Thyroid gland (tissue), 4 donors: ENCODE data around the gene KMT2B. TPM values are rescaled to one million over a fixed set of nuclear protein-coding genes. Genes with fewer than 3 reads are reported as not detected.

Experiments used
- DNase-seq, 2 donors: peaks; one replicate each; pipeline ENCODE4 v3.0.0-alpha.2; 2019
- H3K27ac ChIP-seq, 3 donors: fragments of 200-600 bp; sonication (generic); 1 replicate in 2 of 3; 2 replicates in 1 of 3; pipeline ENCODE4 v1.5.1; 2016 to 2019; ENCODE audit warnings: mild to moderate bottlenecking in 1 of 3, moderate library complexity in 1 of 3
- H3K27me3 ChIP-seq: fragments of 200-600 bp; sonication (generic); one replicate; pipeline ENCODE4 v1.5.1; 2019
- H3K36me3 ChIP-seq, 2 donors: fragments of 200-600 bp; sonication (generic); one replicate each; pipeline ENCODE4 v1.5.1; 2016 to 2019
- H3K4me1 ChIP-seq, 2 donors: fragments of 200-600 bp; sonication (generic); one replicate each; pipeline ENCODE4 v1.5.1; 2017 to 2019
- H3K4me3 ChIP-seq, 3 donors: fragments of 200-600 bp; sonication (generic); replicated peaks in 1 of 3; 1 replicate in 2 of 3; 2 replicates in 1 of 3; pipeline ENCODE4 v1.5.1; 2016; ENCODE audit warnings: mild to moderate bottlenecking in 1 of 3
- H3K9me3 ChIP-seq: fragments of 200-600 bp; sonication (generic); one replicate; pipeline ENCODE4 v1.5.1; 2017
- CTCF ChIP-seq, 6 experiments: fragments of 200-600 bp in 3 of 6; fragments of 450-650 bp in 3 of 6; sonication (generic) in 3 of 6; IDR thresholded peaks; one replicate each; pipeline ENCODE4 v1.5.1; 2016 to 2019; ENCODE audit warnings: antibody characterized with exemption in 6 of 6, mild to moderate bottlenecking in 2 of 6, inconsistent platforms in 1 of 6, moderate library complexity in 1 of 6
- POLR2A ChIP-seq, 2 donors: fragments of 450-650 bp; IDR thresholded peaks; one replicate each; pipeline ENCODE4 v1.6.1; 2017; ENCODE audit warnings: antibody characterized with exemption in 2 of 2, mild to moderate bottlenecking in 2 of 2, moderate library complexity in 1 of 2
- WGBS, 2 donors: methylation state at CpG; one replicate each; pipeline ENCODE4 v1.1.5; 2017; 5-methylcytosine and 5-hydroxymethylcytosine counted together
- intact Hi-C: fragments of 100-400 bp; cut with DNase I; formaldehyde crosslinking; loops from one replicate; pipeline ENCODE4 v1.15.1; 2023
- total RNA-seq, 4 donors: library from RNA; depleted of rRNA; stranded (reverse); fragments of >200 nt; gene quantifications; one replicate each; pipeline ENCODE4 v1.2.3, GENCODE V29; 2016

Gene KMT2B
- total RNA-seq, 4 donors from 2014 or later, result 12.4 to 29.4 (median 19.7) TPM

DNA sequence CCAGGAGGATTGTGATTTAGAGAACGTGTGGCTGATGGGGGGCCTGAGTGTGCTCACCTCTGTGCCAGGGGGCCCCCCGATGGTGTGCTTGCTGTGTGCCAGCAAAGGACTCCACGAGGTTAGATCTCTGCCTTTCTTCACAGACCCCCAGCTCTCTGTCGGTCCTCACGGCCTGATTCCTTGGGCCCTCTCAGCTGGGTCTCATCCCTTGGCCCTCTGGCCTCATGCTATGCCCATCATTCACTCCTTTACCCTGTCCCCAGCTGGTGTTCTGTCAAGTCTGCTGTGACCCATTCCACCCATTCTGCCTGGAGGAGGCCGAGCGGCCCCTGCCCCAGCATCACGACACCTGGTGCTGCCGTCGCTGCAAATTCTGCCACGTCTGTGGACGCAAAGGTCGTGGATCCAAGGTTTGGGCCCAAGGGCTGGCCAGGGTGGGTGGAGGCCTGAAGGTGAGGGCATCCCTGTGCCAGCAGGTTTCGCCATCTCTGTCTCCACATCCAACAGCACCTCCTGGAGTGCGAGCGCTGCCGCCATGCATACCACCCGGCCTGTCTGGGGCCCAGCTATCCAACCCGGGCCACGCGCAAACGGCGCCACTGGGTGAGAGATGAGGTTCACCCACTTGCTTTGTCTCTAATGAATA, 7.5 kb downstream of the KMT2B start:
- Histone ChIP-seq H3K27ac (no peak overlapping the region), H3K9me3 (no peaks in the 10 kb centered on the region)

DNA sequence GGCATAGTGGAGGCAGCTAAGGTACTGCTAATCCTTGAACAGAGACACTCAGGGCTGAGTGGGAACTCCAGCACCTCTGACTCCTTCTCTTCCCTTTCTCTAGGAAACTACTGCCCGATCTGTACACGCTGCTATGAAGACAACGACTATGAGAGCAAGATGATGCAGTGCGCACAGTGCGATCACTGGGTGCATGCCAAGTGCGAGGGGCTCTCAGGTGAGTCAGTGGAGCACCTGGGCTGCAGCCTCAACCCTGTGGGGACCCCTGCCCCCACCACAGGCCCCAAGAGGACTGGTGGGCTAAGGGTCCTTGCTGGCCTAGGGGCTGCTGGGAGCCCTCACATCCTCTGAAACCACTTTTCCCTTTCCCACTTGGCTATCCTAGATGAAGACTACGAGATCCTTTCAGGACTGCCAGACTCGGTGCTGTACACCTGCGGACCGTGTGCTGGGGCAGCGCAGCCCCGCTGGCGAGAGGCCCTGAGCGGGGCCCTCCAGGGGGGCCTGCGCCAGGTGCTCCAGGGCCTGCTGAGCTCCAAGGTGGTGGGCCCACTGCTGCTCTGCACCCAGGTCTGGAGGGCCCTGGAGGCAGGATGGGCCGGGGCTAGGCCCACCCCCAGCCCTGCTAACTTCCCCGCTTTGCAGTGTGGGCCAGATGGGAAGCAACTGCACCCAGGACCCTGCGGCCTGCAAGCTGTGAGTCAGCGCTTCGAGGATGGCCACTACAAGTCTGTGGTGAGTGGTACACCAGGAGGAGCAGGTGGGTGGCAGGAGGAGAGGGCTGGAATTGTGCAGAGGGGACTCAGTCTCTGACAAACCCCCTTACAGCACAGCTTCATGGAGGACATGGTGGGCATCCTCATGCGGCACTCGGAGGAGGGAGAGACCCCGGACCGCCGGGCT, 9.5 kb downstream of the KMT2B start:
- H3K4me1 ChIP-seq, result no peaks in the 10 kb centered on the region
- intact Hi-C loops, result no loop called here
- no peak for TF ChIP-seq POLR2A (IDR thresholded peaks at IDR 0.05)
- TF ChIP-seq CTCF (IDR thresholded peaks at IDR 0.05), result no peak
- no peak overlapping the region for H3K4me3 ChIP-seq
- H3K36me3 ChIP-seq, result peaks cover 97 to 98% of the 10 kb centered on the region in 2 donors
- H3K27me3 ChIP-seq, result no peaks in the 10 kb centered on the region
- H3K9me3 ChIP-seq, result no peaks in the 10 kb centered on the region
- DNase-seq, result no peak
- WGBS, 2 donors, result 94 to 97% methylated on average over 19 to 20 of the region's 25 CpGs
- no peak overlapping the region for H3K27ac ChIP-seq

More for the DNA sequence above, 7.5 kb downstream of the KMT2B start:
- intact Hi-C loops, result no loop called here
- peaks cover 91 to 92% of the 10 kb centered on the region in 2 donors for H3K36me3 ChIP-seq
- H3K4me3 ChIP-seq, result no peak overlapping the region
- H3K27me3 ChIP-seq, result no peaks in the 10 kb centered on the region
- no peaks in the 10 kb centered on the region for H3K4me1 ChIP-seq
- DNase-seq, result no peak
- WGBS, 2 donors, result 95% methylated on average over 22 to 23 of the region's 23 CpGs
- TF ChIP-seq CTCF (IDR thresholded peaks at IDR 0.05) (no peak), POLR2A (IDR thresholded peaks at IDR 0.05) (no peak)

GRCh38 chr19:35727956-35728706, 10.3 kb downstream of the KMT2B start:
- peaks cover 92 to 98% of the 10 kb centered on the region in 2 donors for H3K36me3 ChIP-seq
- H3K27me3 ChIP-seq, result no peaks in the 10 kb centered on the region
- no peak for TF ChIP-seq CTCF (IDR thresholded peaks at IDR 0.05)
- 96 to 97% methylated on average over 17 to 19 of the region's 19 CpGs for whole genome bisulfite sequencing, 2 donors
- DNase-seq, result no peak
- H3K9me3 ChIP-seq, result no peaks in the 10 kb centered on the region
- intact Hi-C loops, result no loop called here
- H3K4me1 ChIP-seq, result no peaks in the 10 kb centered on the region
- no peak overlapping the region for H3K4me3 ChIP-seq
- H3K27ac ChIP-seq, result no peak overlapping the region

GRCh38 chr19:35729021-35729420, 11.2 kb downstream of the KMT2B start:
- no peaks in the 10 kb centered on the region for H3K4me1 ChIP-seq
- no peaks in the 10 kb centered on the region for H3K27me3 ChIP-seq
- no peak for DNase-seq
- no peak overlapping the region for H3K27ac ChIP-seq
- WGBS, 2 donors, result 88 to 98% methylated on average over 10 to 12 of the region's 18 CpGs
- no peak for TF ChIP-seq CTCF (IDR thresholded peaks at IDR 0.05)
- TF ChIP-seq POLR2A (IDR thresholded peaks at IDR 0.05), result no peak
- intact Hi-C loops, result no loop called here
- no peak overlapping the region for H3K4me3 ChIP-seq
- no peaks in the 10 kb centered on the region for H3K9me3 ChIP-seq
- H3K36me3 ChIP-seq, result peaks cover 83 to 91% of the 10 kb centered on the region in 2 donors
